SJCRH30 (cell line): ENCODE measurements around the gene RABEPK. TPM values are rescaled to one million over a fixed set of nuclear protein-coding genes. Genes with fewer than 3 reads are reported as not detected.
A peak's percentile ranks its signal among the peaks of the same experiment; 100 is the strongest.
"Not testable (repeated sequence)": the region's sequence is repeated elsewhere in the genome, so short reads cannot be mapped to it uniquely, and the experiment has no call there.

Experiments used
- DNase-seq, 2 experiments: peaks; one replicate each; pipeline ENCODE4 v3.0.0-alpha.2; 2015 to 2020
- H3K27ac ChIP-seq: fragments of 250-450 bp; sonication (Bioruptor Pico); 2 replicates; pipeline ENCODE4 v1.5.1; 2020; ENCODE audit warnings: mild to moderate bottlenecking, moderate library complexity
- H3K27me3 ChIP-seq: fragments of 250-450 bp; sonication (Bioruptor Pico); 2 replicates; pipeline ENCODE4 v1.5.1; 2020; ENCODE audit warnings: mild to moderate bottlenecking, moderate library complexity
- H3K36me3 ChIP-seq: fragments of 250-450 bp; sonication (Bioruptor Pico); 2 replicates; pipeline ENCODE4 v1.5.1; 2020; ENCODE audit warnings: mild to moderate bottlenecking, moderate library complexity
- H3K4me1 ChIP-seq: fragments of 250-450 bp; sonication (Bioruptor Pico); 2 replicates; pipeline ENCODE4 v1.5.1; 2020; ENCODE audit warnings: mild to moderate bottlenecking, moderate library complexity
- H3K4me3 ChIP-seq: fragments of 250-450 bp; sonication (Bioruptor Pico); 2 replicates; pipeline ENCODE4 v1.5.1; 2020; ENCODE audit warnings: mild to moderate bottlenecking, moderate library complexity
- H3K9me3 ChIP-seq: fragments of 250-450 bp; sonication (Bioruptor Pico); replicated peaks from 2 replicates; pipeline ENCODE4 v1.5.1; 2020; ENCODE audit warnings: mild to moderate bottlenecking, moderate library complexity
- total RNA-seq: library from RNA; depleted of rRNA; stranded (reverse); fragments of >200 nt; shearing (Covaris generic); gene quantifications from 2 replicates; pipeline ENCODE4 v1.2.3, GENCODE V29; 2014; rRNA removed

RABEPK gene, protein sequence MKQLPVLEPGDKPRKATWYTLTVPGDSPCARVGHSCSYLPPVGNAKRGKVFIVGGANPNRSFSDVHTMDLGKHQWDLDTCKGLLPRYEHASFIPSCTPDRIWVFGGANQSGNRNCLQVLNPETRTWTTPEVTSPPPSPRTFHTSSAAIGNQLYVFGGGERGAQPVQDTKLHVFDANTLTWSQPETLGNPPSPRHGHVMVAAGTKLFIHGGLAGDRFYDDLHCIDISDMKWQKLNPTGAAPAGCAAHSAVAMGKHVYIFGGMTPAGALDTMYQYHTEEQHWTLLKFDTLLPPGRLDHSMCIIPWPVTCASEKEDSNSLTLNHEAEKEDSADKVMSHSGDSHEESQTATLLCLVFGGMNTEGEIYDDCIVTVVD
- 27.0 and 29.9 TPM in 2 replicates for total RNA-seq

DNA sequence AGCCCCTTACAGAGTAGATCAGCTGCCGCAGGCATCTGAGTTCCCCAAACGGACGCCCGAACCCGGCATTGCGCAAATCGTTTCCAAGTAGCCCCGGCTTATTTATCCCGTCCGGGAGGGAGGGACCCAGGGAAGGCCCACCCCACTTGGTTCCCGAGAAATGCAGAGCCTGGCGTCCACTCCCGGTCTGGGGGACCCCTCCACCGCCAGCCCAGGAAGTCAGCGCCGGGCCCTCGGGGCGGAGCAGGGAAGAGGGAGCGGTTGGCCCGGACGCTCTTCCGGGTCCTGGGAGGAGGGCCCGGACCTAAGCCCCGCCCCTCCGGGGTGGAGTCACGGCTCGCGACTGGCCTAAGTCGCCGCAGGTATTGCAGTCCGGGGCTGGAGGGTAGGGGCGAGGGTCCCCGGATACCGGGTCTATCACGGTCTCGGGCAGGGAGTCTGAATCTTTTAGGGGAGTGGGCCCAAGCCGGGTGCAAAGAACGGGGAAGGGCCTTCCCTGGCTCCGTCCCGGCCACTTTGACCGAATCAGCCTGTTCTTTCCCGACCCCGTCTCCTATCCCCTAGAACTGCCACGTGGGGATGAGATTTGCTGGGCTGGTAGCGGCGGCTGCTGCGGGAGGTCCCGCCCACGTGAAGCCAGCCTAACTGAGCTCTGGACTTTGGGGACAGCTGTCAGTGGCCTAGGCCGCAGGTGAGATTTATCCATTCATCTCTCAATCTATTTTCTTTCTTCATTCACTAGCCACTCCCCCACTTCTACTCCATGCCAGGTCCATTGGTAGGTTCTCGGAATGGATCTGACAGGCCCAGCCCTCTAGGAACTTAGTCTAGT, at the start of gene RABEPK:
TSS of gene RABEPK (plus strand) at position 327 of the 832 bp plus-strand sequence. CDS start 2,472 bp downstream, outside the sequence.
- H3K27ac ChIP-seq: peak within 1 kb of the TSS; percentile 63
- H3K36me3 ChIP-seq: peaks cover 3% of the 10 kb centered on the region; the same call in 1 of the 2 replicates
- no peaks in the 10 kb centered on the region for H3K27me3 ChIP-seq
- peak within 1 kb of the TSS; percentile 79 for H3K4me3 ChIP-seq
- peak; percentile 96 to 97 for DNase-seq
- H3K9me3 ChIP-seq: no peaks in the 10 kb centered on the region
- H3K4me1 ChIP-seq: peaks cover 4% of the 10 kb centered on the region; the same call in 1 of the 2 replicates

DNA sequence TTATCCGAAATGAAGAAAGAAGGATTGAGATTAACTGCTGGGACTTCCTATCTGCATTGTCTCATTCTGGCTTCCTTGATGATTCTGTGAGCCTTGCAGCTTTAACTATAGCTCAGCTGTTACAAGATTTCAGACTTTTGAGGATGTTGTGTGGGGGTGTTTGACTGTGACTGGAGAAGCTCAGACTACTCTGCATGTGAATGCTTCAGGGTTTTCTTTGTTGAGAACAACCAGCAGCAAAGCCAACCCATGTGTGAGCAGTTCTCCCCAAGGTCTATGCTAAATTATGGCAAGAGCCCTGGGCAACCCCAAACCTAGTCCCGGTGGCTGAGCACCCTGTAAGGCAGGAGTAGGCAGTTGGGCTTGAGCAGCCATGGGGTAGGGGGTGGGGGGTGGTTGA, 48.6 kb upstream of the RABEPK start:
- Histone ChIP-seq H3K4me1 (no peaks in the 10 kb centered on the region), H3K36me3 (peaks cover 45% of the 10 kb centered on the region), H3K27ac (no peak overlapping the region), H3K27me3 (no peaks in the 10 kb centered on the region), H3K9me3 (no peaks in the 10 kb centered on the region), H3K4me3 (no peak overlapping the region)
- DNase-seq: no peak

DNA sequence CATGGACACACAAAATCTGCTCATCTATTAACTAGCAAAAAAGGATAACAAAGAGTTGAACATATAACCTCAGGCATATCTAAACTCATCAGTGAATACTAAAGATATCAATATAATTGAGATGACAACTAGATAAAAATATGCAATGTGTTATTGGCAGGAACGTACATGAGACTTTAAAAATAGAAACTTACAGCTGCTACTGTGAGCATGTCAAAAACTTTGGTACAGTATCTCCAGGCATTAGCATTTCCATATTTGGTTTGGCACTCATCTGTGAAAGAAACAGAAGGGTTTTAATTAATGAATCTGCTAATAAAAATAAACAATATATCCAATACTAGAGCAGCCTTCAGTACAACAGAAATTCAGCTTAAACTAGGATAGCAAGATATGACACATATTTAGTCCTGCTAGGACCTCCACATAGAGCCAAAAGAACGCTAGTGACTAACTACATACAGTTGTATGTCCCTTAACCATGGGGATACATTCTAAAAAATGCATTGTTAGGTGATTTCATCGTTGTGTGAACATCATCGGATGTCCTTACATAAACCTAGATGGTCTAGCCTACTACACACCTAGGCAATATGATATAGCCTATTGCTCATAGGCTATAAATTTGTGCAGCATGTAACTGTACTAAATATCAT, 46.5 kb upstream of the RABEPK start:
- Histone ChIP-seq H3K9me3 (no peaks in the 10 kb centered on the region), H3K4me3 (no peak overlapping the region), H3K27me3 (no peaks in the 10 kb centered on the region), H3K27ac (no peak overlapping the region), H3K36me3 (peaks cover 48% of the 10 kb centered on the region), H3K4me1 (no peaks in the 10 kb centered on the region)
- DNase-seq: no peak

DNA sequence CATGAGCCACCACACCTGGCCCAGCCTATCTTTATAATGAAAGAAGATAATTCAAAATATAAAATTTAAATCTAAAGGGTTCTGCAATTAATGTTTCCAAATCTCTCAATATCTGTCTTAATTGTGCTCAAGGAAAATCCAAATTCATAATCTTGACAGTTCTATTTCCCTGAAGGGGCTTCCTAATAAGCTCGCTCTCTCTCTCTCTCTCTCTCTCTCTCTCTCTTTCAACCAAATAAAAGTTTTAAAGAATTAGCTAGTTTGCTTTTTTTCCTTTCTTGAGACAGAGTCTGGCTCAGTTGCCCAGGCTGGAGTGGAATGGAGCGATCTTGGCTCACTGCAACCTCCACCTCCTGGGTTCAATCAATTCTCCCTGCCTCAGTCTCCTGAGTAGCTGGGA, 43.8 kb upstream of the RABEPK start:
- no peak overlapping the region for H3K4me3 ChIP-seq
- peaks cover 40% of the 10 kb centered on the region for H3K36me3 ChIP-seq
- H3K9me3 ChIP-seq: no peaks in the 10 kb centered on the region
- H3K27me3 ChIP-seq: no peaks in the 10 kb centered on the region
- H3K27ac ChIP-seq: no peak overlapping the region
- no peaks in the 10 kb centered on the region for H3K4me1 ChIP-seq
- no peak for DNase-seq

DNA sequence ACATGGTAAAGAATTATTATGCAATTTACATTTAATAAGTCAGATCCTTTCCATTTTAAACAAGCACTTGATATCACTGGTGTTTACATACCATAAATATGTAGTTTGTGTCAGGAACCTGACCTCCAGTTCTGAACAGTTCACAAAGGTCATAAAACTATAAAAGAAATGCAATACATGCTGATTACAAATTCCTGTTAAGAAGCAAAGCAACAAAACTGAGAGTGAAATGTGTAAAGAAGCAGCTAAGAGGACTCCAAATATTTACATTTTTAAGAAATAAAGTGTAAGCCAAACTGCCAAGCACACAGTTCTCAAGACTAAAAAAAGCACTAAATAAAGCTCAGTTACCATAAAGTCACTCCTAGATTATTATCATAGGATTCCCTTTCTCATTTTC, 39.6 kb upstream of the RABEPK start:
- Histone ChIP-seq H3K4me1 (no peaks in the 10 kb centered on the region), H3K36me3 (peaks cover 33% of the 10 kb centered on the region), H3K27me3 (no peaks in the 10 kb centered on the region), H3K27ac (no peak overlapping the region), H3K9me3 (no peaks in the 10 kb centered on the region), H3K4me3 (no peak overlapping the region)
- no peak for DNase-seq

DNA sequence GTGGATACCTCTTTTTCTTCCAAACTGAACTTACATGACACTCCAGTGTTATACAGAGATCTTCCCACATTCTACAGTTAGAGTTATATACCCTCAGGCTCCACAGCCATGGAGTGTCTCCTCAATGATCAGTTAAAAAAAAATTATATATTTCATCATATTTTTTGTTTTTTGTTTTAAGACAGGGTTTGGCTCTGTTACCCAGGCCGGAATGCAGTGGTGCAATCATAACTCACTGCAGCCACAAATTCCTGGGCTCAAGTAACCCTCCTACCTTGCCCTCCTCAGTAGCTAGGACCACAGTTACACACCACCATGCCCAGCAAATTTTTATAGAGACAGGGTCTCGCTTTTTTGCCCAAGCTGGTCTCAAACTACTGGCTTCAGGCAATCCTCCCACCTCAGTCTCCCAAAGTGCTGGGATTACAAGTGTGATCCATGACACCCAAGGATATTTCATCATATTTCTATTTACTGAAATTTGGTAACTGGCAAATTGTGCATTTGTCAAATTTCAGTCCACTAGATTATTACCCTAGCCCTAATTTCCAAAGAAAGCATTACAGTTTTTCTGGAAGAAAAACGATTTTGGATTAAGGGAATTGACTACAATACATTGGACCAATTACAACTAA, 38.9 kb upstream of the RABEPK start:
- peaks cover 34% of the 10 kb centered on the region for H3K36me3 ChIP-seq
- DNase-seq: no peak
- H3K4me1 ChIP-seq: no peaks in the 10 kb centered on the region
- no peaks in the 10 kb centered on the region for H3K9me3 ChIP-seq
- no peaks in the 10 kb centered on the region for H3K27me3 ChIP-seq
- H3K27ac ChIP-seq: no peak overlapping the region
- H3K4me3 ChIP-seq: no peak overlapping the region

DNA sequence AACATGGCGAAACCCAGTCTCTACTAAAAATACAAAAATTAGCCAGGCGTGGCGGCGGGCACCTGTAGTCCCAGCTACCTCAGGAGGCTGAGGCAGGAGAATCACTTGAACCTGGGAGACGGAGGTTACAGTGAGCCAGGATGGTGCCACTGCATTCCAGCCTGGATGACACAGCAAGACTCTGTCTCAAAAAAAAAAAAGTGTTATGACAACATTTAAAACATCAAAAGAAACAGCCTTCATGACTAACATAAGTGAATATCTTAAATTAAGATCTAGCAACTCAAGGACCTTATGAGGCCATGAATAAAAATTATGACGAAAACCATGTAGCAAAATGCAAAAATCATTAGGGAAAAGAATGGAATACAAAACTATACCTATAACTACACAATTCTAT, 37.5 kb upstream of the RABEPK start:
- not testable (repeated sequence) for H3K9me3 ChIP-seq, H3K27ac ChIP-seq, H3K4me1 ChIP-seq, H3K27me3 ChIP-seq, H3K4me3 ChIP-seq, DNase-seq
- peaks cover 31% of the 10 kb centered on the region for H3K36me3 ChIP-seq

DNA sequence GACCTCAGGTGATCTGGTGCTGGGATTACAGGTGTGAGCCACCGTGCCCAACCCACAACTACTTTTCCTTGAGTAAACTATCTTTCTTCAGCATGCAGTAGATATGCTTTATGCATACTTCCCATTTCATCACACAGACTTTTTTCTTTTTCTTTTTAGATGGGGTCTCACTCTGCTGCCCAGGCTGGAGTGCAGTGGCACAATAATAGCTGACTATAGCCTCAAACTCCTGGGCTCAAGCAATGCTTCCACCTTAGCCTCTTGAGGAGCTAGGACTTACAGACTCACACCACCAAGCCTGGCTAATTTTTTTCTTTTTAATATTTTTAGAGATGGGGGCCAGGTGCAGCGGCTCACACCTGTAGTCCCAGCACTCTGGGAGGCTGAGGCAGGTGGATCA, 33.6 kb upstream of the RABEPK start:
- no peaks in the 10 kb centered on the region for H3K27me3 ChIP-seq
- H3K27ac ChIP-seq: no peak overlapping the region
- H3K36me3 ChIP-seq: peaks cover 38% of the 10 kb centered on the region
- H3K9me3 ChIP-seq: no peaks in the 10 kb centered on the region
- no peaks in the 10 kb centered on the region for H3K4me1 ChIP-seq
- no peak for DNase-seq
- no peak overlapping the region for H3K4me3 ChIP-seq

DNA sequence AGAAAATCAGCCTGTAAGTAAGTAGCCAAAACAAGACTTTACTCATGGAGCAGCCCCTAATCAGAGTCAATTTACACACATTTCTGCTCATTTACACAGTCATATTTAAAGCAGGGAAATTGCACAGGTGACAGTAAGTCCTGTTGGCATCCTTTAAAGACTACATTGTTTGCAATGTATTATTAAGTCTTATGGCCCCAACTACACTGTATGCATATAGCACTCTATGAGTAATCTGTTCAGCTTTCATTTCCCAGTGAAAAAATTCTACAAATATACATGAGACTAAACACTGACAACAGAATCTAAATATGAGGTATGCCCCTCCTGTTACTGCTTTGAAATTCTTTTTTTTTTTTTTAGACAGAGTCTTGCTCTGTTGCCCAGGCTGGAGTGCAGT, 30.4 kb upstream of the RABEPK start:
- Histone ChIP-seq H3K4me1 (no peaks in the 10 kb centered on the region), H3K36me3 (peaks cover 35% of the 10 kb centered on the region), H3K9me3 (no peaks in the 10 kb centered on the region), H3K27ac (no peak overlapping the region), H3K4me3 (no peak overlapping the region), H3K27me3 (no peaks in the 10 kb centered on the region)
- no peak for DNase-seq

DNA sequence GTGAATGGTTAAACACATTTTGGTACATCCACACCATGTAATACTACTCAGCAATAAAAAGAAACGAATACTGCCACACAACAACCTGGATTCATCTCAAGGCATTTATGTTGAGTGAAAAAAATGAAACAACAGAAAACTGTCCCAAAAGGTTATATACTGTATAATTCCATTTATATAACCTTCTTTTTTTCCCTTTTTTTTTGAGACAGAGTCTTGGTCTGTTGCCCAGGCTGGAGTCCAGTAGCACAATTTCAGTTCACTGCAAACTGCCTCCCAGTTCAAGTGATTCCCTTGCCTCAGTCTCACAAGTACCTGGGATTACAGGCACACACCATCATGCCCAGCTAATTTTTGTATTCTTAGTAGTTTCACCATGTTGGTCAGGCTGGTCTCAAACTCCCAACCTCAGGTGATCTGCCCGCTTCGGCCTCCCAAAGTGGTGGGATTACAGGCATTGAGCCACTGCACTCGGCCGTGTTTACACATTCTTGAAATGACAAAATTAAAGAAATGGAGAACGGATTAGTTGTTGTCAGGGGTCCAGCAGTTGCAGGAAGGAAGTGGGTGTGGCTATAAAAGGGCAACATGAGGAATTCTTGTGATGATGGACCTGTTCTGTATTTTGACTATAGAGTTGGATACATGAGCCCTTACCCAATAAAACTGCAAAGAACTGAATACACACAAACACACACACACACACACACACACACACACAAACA, 28.1 kb upstream of the RABEPK start:
- Histone ChIP-seq H3K4me1 (no peaks in the 10 kb centered on the region), H3K4me3 (no peak overlapping the region), H3K27ac (no peak overlapping the region), H3K27me3 (no peaks in the 10 kb centered on the region), H3K36me3 (peaks cover 32% of the 10 kb centered on the region), H3K9me3 (no peaks in the 10 kb centered on the region)
- no peak for DNase-seq

DNA sequence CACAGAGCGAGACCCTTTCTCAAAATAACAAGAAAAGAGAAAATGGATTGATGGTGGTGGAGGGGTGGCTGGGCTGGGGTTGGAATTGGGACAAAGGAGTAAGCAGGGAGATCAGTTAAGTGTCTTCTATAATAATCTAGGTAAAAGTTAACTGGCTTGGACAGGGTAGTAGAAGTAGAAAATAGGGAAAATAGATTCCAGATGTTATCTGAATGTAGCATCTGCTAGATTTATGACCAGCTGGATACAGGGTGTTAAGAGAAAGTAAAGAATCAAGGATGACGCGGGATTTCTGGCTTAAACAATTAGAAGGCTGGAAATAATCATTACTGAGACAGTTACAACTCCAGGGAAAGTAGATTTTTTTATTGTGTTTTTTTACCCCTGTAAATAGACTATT, 23.7 kb upstream of the RABEPK start:
- Histone ChIP-seq H3K4me3 (no peak overlapping the region), H3K27me3 (no peaks in the 10 kb centered on the region), H3K36me3 (peaks cover 15% of the 10 kb centered on the region; the same call in 1 of the 2 replicates), H3K4me1 (no peaks in the 10 kb centered on the region), H3K9me3 (no peaks in the 10 kb centered on the region), H3K27ac (no peak overlapping the region)
- no peak for DNase-seq

DNA sequence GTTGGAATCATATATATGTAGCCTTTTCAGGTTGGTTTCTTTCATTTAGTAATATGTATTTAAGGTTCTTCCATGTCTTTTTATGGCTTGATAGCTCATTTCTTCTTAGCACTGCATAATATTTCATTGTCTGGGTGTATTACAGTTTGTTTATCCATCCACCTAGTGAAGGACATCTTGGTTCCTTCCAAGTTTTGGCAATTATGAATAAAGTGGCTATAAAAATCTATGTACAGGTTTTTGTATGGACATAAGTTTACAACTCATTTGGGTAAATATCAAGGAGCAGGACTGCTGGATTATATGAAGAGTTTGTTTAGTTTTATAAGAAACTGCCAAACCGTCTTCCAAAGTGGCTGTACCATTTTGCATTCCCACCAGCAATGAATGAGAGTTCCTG, 22.5 kb upstream of the RABEPK start:
- no peak overlapping the region for H3K27ac ChIP-seq
- H3K4me1 ChIP-seq: no peaks in the 10 kb centered on the region
- H3K36me3 ChIP-seq: peaks cover 9% of the 10 kb centered on the region; the same call in 1 of the 2 replicates
- no peaks in the 10 kb centered on the region for H3K27me3 ChIP-seq
- H3K4me3 ChIP-seq: no peak overlapping the region
- H3K9me3 ChIP-seq: no peaks in the 10 kb centered on the region
- no peak for DNase-seq

DNA sequence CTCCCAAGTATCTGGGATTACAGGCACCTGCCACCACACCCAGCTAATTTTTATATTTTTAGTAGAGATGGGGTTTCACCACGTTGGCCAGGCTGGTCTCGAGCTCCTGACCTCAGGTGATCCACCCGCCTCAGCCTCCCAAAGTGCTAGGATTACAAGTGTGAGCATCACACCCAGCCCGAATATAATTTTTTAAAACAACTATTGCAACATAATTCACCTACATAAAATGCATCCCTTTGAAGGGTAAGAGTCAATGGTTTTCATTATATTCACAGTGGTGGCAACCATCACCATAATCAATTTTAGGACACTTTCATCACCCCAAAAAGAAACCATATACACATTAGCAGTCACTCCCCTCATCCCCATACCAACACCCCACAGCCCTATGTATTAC, 20.6 kb upstream of the RABEPK start:
- peaks cover 12% of the 10 kb centered on the region; the same call in 1 of the 2 replicates for H3K36me3 ChIP-seq
- DNase-seq, H3K4me1 ChIP-seq, H3K4me3 ChIP-seq, H3K27ac ChIP-seq, H3K27me3 ChIP-seq, H3K9me3 ChIP-seq: not testable (repeated sequence)

DNA sequence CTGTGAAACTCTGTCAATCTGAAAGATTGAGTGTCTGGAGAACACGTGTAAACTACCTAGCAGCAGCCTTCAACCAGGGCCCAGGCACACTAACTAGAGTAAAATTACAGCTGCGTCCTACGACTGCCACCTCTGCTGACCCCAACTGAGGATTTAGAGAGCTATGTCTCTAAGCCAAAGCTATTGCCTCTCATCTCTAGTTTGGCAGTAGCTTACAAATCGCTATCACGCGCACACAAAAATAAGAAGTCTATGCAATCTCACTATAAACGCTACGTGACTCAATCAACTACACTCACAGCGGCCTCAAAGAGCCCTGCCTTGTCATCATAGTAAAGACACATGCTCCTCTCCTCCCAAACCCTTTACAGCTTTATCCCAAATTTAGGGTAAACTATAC, 19.5 kb upstream of the RABEPK start:
- DNase-seq: no peak

More for the DNA sequence above, 19.5 kb upstream of the RABEPK start:
- H3K27me3 ChIP-seq: no peaks in the 10 kb centered on the region
- H3K4me1 ChIP-seq: no peaks in the 10 kb centered on the region
- peaks cover 11% of the 10 kb centered on the region for H3K36me3 ChIP-seq
- no peaks in the 10 kb centered on the region for H3K9me3 ChIP-seq
- H3K27ac ChIP-seq: no peak overlapping the region
- H3K4me3 ChIP-seq: no peak overlapping the region
